KOPT-K1 (cell line): ENCODE measurements around the gene TRIP13.
"Not testable (repeated sequence)": the region's sequence is repeated elsewhere in the genome, so short reads cannot be mapped to it uniquely, and the experiment has no call there.

Experiments used
- H3K27ac ChIP-seq: fragments of 200-600 bp; sonication (generic); 2 replicates; pipeline ENCODE4 v1.5.1; 2016; ENCODE audit warnings: antibody characterized with exemption, mild to moderate bottlenecking, low read depth, low read length; ENCODE audit not compliant: poor library complexity, severe bottlenecking
- H3K36me3 ChIP-seq: fragments of 200-600 bp; sonication (generic); 2 replicates; pipeline ENCODE4 v1.5.1; 2017; ENCODE audit warnings: antibody characterized with exemption, mild to moderate bottlenecking, low read length, moderate library complexity; ENCODE audit not compliant: insufficient read depth
- H3K9me3 ChIP-seq: fragments of 200-600 bp; sonication (generic); 2 replicates; pipeline ENCODE4 v1.5.1; 2017; ENCODE audit warnings: antibody characterized with exemption, low read length, mild to moderate bottlenecking; ENCODE audit not compliant: insufficient read depth, poor library complexity, severe bottlenecking

TRIP13 gene

DNA sequence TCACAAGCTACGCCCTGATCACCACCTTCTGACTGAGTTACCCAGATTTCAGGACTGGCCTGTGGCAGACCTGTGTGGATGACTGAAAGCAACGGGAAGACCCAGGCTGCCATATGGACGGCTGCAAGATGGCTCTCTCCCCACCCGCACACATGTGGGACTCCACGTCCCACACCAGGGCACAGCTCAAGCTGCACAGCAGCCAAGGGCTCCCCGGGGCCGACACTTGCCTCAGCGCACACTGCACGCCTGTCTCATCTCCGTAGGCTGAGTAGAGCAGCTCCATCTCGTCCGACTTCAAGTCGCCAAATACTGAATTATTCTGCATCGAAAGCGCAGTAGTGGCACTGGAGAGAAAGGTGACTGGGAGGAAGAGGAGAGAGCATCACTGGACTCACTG lies 14.6 kb upstream of the TRIP13 start:
- Histone ChIP-seq H3K36me3 (peaks cover 81% of the 10 kb centered on the region), H3K27ac (no peak overlapping the region), H3K9me3 (peaks cover 9% of the 10 kb centered on the region)

- peaks cover 14% of the 10 kb centered on the region for H3K9me3 ChIP-seq
- H3K36me3 ChIP-seq = peaks cover 81% of the 10 kb centered on the region
- not testable (repeated sequence) for H3K27ac ChIP-seq
Measured at GRCh38 chr5:878677-879076, 14.0 kb upstream of the TRIP13 start.

GRCh38 chr5:880816-881550 lies 11.7 kb upstream of the TRIP13 start:
- peaks cover 81% of the 10 kb centered on the region for H3K36me3 ChIP-seq

DNA sequence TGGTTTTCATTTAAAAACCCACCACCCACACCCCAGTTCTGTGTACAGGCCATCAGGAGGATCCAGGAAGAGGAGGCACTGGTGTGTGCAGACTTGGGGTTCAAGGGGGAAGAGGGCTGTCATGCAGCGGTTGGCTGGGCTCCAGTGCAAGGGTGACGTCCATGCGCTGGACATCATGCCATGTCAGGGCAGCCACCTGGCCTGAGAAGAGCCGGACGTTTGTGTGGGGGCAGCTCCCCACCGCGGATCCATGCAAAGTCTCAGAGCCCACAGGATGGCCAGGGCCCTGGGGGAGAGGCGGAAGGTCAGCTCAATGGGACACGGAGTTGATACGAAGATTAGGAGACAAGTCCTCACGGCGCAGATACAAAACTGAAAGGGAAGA lies 11.1 kb upstream of the TRIP13 start:
- peaks cover 81% of the 10 kb centered on the region for H3K36me3 ChIP-seq
- H3K9me3 ChIP-seq = peaks cover 16% of the 10 kb centered on the region
- no peak overlapping the region for H3K27ac ChIP-seq

More at GRCh38 chr5:880816-881550, 11.7 kb upstream of the TRIP13 start:
- Histone ChIP-seq H3K27ac (no peak overlapping the region), H3K9me3 (peaks cover 16% of the 10 kb centered on the region)

DNA sequence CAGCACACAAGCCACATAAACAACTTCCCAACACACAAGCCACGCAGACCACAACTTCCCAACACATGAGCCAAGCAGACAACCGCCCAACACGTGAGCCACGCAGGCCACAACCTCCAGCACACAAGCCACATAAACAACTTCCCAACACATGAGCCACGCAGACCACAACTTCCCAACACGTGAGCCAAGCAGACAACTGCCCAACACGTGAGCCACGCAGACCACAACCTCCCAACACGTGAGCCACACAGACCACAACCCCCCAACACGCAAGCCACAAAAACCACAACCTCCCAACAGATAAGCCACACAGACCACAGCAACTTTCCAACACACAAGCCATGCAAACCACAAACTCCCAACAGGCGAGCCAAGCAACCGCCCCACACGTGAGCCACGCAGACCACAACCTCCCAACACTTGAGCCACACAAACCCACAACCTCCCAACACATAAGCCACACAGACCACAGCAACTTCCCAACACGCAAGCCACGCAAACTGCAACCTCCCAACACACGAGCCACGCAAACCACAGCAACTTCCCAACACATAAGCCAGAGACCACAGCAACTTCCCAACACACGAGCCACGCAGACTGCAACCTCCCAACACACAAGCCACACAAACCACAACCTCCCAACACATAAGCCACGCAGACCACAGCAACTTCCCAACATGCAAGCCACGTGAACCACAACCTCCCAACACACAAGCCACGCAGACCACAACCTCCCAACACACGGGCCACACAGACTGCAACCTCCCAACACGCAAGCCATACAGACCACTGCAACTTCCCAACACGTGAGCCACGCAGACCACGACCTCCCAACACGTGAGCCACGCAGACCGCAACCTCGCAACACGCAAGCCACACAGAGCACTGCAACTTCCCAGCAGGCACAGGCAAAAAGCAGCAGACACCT lies 10.2 kb upstream of the TRIP13 start:
- peaks cover 81% of the 10 kb centered on the region for H3K36me3 ChIP-seq
- no peak overlapping the region for H3K27ac ChIP-seq
- peaks cover 16% of the 10 kb centered on the region for H3K9me3 ChIP-seq

DNA sequence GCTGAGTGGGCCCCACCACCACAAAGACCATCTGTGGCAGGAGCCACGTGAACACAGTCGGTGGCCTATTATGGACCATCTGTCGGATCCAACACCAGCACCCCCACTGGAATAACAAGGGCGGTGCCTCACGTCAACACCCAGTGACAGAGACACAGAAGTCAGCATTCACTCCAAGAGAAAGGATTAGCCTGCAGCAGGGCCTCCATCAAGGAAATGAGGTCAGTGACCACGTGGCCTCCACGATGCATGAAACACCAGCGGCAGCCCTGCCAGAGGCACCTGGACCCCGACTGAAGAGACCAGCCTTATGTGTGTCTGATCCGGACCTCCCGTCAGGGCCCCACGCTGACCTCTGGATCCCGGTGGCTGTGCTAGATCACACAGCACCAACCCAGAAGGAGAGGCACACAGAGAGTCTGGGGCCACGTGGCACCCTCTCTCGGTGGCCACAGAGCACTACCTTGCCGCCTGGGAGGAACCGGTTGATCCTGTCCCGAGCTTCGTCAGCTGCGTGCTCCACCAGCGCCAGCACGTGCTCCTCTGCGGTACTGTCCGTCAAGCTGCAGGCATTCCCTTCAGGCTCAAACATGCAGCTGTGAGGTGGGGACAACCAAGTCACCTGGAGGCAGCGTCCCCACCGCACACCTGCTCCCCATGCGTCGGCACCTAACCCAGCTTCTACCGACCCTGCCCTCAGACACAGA lies 9.1 kb upstream of the TRIP13 start:
- peaks cover 84% of the 10 kb centered on the region for H3K36me3 ChIP-seq
- peaks cover 16% of the 10 kb centered on the region for H3K9me3 ChIP-seq
- no peak overlapping the region for H3K27ac ChIP-seq

- Histone ChIP-seq H3K36me3 (peaks cover 93% of the 10 kb centered on the region), H3K9me3 (peaks cover 16% of the 10 kb centered on the region), H3K27ac (no peak overlapping the region)
Measured at GRCh38 chr5:884345-885126, 8.1 kb upstream of the TRIP13 start.

GRCh38 chr5:885127-885442 lies 7.6 kb upstream of the TRIP13 start:
- H3K36me3 ChIP-seq = peaks cover 98% of the 10 kb centered on the region
- H3K9me3 ChIP-seq = peaks cover 16% of the 10 kb centered on the region
- H3K27ac ChIP-seq = no peak overlapping the region

- H3K27ac ChIP-seq = no peak overlapping the region
- peaks cover 100% of the 10 kb centered on the region for H3K36me3 ChIP-seq
- peaks cover 16% of the 10 kb centered on the region for H3K9me3 ChIP-seq
Measured at GRCh38 chr5:885529-885928, 7.2 kb upstream of the TRIP13 start.

DNA sequence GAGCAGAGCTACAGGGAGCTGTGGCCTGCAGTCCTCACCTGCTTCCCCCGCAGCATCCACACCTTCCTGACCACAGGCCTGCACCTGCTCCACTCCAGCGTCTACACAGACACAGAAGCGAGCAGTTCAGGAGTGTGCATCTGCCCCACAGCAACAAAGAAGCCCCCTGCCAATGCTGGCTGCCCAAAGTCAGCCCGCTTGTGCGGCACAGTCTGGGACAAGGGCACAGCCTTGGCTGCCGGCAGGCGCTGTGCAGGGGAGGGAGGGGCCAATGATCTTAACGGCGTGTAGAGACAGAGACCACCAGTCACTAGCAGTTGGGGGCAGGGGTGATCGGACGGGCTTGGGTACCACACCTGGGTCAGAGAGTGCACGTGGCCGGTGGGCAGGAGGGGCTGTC lies 6.6 kb upstream of the TRIP13 start:
- Histone ChIP-seq H3K9me3 (peaks cover 16% of the 10 kb centered on the region), H3K27ac (no peak overlapping the region), H3K36me3 (peaks cover 100% of the 10 kb centered on the region)

GRCh38 chr5:886716-887325 lies 5.9 kb upstream of the TRIP13 start:
- peaks cover 99% of the 10 kb centered on the region for H3K36me3 ChIP-seq
- peaks cover 16% of the 10 kb centered on the region for H3K9me3 ChIP-seq
- no peak overlapping the region for H3K27ac ChIP-seq

DNA sequence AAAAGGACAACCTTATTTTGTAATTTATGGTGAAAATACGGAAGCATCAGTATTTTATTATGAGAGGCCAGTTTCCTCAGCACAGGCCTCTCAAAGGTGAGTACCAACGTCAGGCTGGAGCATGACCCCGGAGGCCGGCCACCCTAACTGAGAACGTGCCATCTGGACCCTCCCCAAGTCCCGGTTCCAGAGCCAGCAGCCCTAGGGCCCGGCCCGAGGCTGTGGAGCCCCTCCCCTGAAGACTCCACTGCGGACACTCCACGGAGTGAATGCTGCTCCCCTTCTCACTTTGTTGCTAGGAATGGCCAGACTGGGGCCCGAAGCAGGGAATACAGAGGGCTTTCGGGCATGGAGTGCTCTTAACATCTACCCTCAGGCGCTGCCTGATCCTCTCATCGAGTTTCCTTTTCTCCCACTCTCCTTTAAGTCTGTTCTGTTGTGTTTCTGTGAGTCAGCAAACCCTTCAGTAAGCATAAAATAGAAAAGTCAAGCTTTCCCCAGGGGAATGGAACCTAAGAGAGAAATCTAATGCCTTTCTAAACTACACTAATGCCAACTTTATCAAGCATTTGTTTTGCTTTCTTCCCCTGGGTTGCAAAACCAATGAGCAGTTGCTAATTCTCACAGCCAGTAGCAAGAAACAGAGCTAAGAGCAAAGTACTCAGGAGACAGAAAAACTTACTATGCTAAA lies 4.6 kb upstream of the TRIP13 start:
- H3K36me3 ChIP-seq = peaks cover 86% of the 10 kb centered on the region
- H3K27ac ChIP-seq = no peak overlapping the region
- peaks cover 8% of the 10 kb centered on the region for H3K9me3 ChIP-seq

- Histone ChIP-seq H3K9me3 (peaks cover 3% of the 10 kb centered on the region), H3K27ac (no peak overlapping the region), H3K36me3 (peaks cover 81% of the 10 kb centered on the region)
Measured at GRCh38 chr5:888638-889035, 4.0 kb upstream of the TRIP13 start.
